NCI-H2107 (cell line): ENCODE results near the gene MTLN.
"Not testable (repeated sequence)": the region's sequence is repeated elsewhere in the genome, so short reads cannot be mapped to it uniquely, and the experiment has no call there.

Source experiments
- DNase-seq: peaks from one replicate; lab custom pipeline; 2025; lab: John Stamatoyannopoulos, UW

MTLN gene

GRCh38 chr2:110211938-110212858, at the start of gene MTLN:
Gene MTLN (minus strand): TSS chr2:110212547. CDS start chr2:110212525, 22 bp downstream.
- peak; percentile 25 for DNase-seq

GRCh38 chr2:110261910-110262309, 49.6 kb upstream of the MTLN start:
- DNase-seq = not testable (repeated sequence)

- not testable (repeated sequence) for DNase-seq
Observed at GRCh38 chr2:110248081-110248795, 35.9 kb upstream of the MTLN start.

GRCh38 chr2:110245488-110246435, 33.4 kb upstream of the MTLN start:
- not testable (repeated sequence) for DNase-seq

GRCh38 chr2:110243283-110243682, 30.9 kb upstream of the MTLN start:
- not testable (repeated sequence) for DNase-seq

GRCh38 chr2:110234514-110234913, 22.2 kb upstream of the MTLN start:
- not testable (repeated sequence) for DNase-seq

GRCh38 chr2:110229886-110230285, 17.5 kb upstream of the MTLN start:
- not testable (repeated sequence) for DNase-seq

- DNase-seq = not testable (repeated sequence)
Observed at GRCh38 chr2:110222626-110223025, 10.3 kb upstream of the MTLN start.

GRCh38 chr2:110221938-110222337, 9.6 kb upstream of the MTLN start:
- DNase-seq = no peak

- DNase-seq = no peak
Observed at GRCh38 chr2:110220190-110220564, 7.8 kb upstream of the MTLN start.

GRCh38 chr2:110219496-110220189, 7.3 kb upstream of the MTLN start:
- no peak for DNase-seq

GRCh38 chr2:110218889-110219288, 6.5 kb upstream of the MTLN start:
- not testable (repeated sequence) for DNase-seq

- no peak for DNase-seq
Observed at GRCh38 chr2:110216803-110217202, 4.5 kb upstream of the MTLN start.

GRCh38 chr2:110216199-110216598, 3.9 kb upstream of the MTLN start:
- DNase-seq = no peak

GRCh38 chr2:110215566-110216158, 3.3 kb upstream of the MTLN start:
- no peak for DNase-seq

GRCh38 chr2:110215091-110215490, 2.7 kb upstream of the MTLN start:
- DNase-seq = no peak

GRCh38 chr2:110213522-110213921, 1.2 kb upstream of the MTLN start:
- DNase-seq = not testable (repeated sequence)

GRCh38 chr2:110205660-110206455, 6.5 kb downstream of the MTLN start:
- no peak for DNase-seq

- DNase-seq = peak; percentile 51
Observed at GRCh38 chr2:110204408-110205385, 7.7 kb downstream of the MTLN start, which contains the start of gene NPHP1. Gene NPHP1 (minus strand): TSS chr2:110205013. CDS start chr2:110204968, 45 bp downstream.
